HEK293 (cell line): ENCODE results near the gene ACTRT2.

Source experiments
- CTCF ChIA-PET: fragments of 350-600 bp; formaldehyde crosslinking; extraction: SDS; loops from one replicate; lab custom pipeline; 2021; ENCODE audit warnings: antibody characterized with exemption; lab: Yijun Ruan, JAX
- POLR2A ChIA-PET: fragments of 300-600 bp; formaldehyde crosslinking; extraction: SDS; loops from one replicate; lab custom pipeline; 2020; ENCODE audit warnings: antibody characterized with exemption, inconsistent platforms; lab: Yijun Ruan, JAX
- H3K27ac ChIP-seq: fragments of 200-500 bp; sonication (Bioruptor generic); 2 replicates; pipeline ENCODE4 v1.5.1; 2014; ENCODE audit warnings: low read depth, low read length, control low read depth, inconsistent platforms; ENCODE audit errors: extremely low read depth
- H3K36me3 ChIP-seq, 2 experiments: fragments of 200-500 bp in 1 of 2; sonication (Bioruptor generic) in 1 of 2; 1 replicate in 1 of 2; 2 replicates in 1 of 2; pipeline ENCODE4 v1.5.1; 2014 to 2017; ENCODE audit warnings: inconsistent platforms in 2 of 2, low read length in 2 of 2; ENCODE audit not compliant: control insufficient read depth in 2 of 2, insufficient read depth in 1 of 2
- H3K4me1 ChIP-seq: fragments of 200-500 bp; sonication (Bioruptor generic); 2 replicates; pipeline ENCODE4 v1.5.1; 2014; ENCODE audit warnings: mild to moderate bottlenecking, low read length, inconsistent platforms; ENCODE audit not compliant: control insufficient read depth, insufficient read depth
- H3K4me3 ChIP-seq: 2 replicates; pipeline ENCODE4 v1.5.1; 2011; ENCODE audit warnings: low read depth, mild to moderate bottlenecking, control low read depth, low read length, moderate library complexity
- H3K9me3 ChIP-seq: fragments of 200-500 bp; sonication (Bioruptor generic); 2 replicates; pipeline ENCODE4 v1.5.1; 2014; ENCODE audit warnings: low read depth, low read length, inconsistent platforms; ENCODE audit not compliant: control insufficient read depth, insufficient read depth
- HOXC10 ChIP-seq: sonication (generic); formaldehyde crosslinking; IDR thresholded peaks from 2 replicates; pipeline ENCODE4 v1.8.1; 2023; ENCODE audit warnings: mild to moderate bottlenecking, missing genetic modification reagents
- KLF1 ChIP-seq: fragments of 450-650 bp; formaldehyde crosslinking; IDR thresholded peaks from 2 replicates; pipeline ENCODE4 v1.5.1; 2016; ENCODE audit warnings: missing biosample characterization, missing genetic modification characterization
- TCF7L2 ChIP-seq: IDR thresholded peaks from 2 replicates; pipeline ENCODE4 v1.6.1; 2011; ENCODE audit warnings: low read depth, mild to moderate bottlenecking, inconsistent platforms, low read length, moderate library complexity, borderline replicate concordance
- ZBTB10 ChIP-seq: fragments of 450-650 bp; formaldehyde crosslinking; IDR thresholded peaks from 2 replicates; pipeline ENCODE4 v1.5.1; 2016; ENCODE audit warnings: missing biosample characterization, missing genetic modification characterization
- ZBTB20 ChIP-seq: fragments of 450-650 bp; formaldehyde crosslinking; IDR thresholded peaks from 2 replicates; pipeline ENCODE4 v1.5.1; 2016; ENCODE audit warnings: missing biosample characterization, missing genetic modification characterization
- ZBTB49 ChIP-seq: fragments of 450-650 bp; formaldehyde crosslinking; IDR thresholded peaks from 2 replicates; pipeline ENCODE4 v1.5.1; 2016; ENCODE audit warnings: missing biosample characterization, missing genetic modification characterization, low read depth
- ZBTB8A ChIP-seq: fragments of 450-650 bp; formaldehyde crosslinking; IDR thresholded peaks from 2 replicates; pipeline ENCODE4 v1.5.1; 2016; ENCODE audit warnings: missing biosample characterization, missing genetic modification characterization
- ZNF132 ChIP-seq: fragments of 450-650 bp; formaldehyde crosslinking; IDR thresholded peaks from 2 replicates; pipeline ENCODE4 v1.5.1; 2017; ENCODE audit warnings: missing biosample characterization, missing genetic modification characterization, borderline replicate concordance
- ZNF19 ChIP-seq: fragments of 450-650 bp; formaldehyde crosslinking; IDR thresholded peaks from 2 replicates; pipeline ENCODE4; 2016; ENCODE audit warnings: missing biosample characterization, missing genetic modification characterization, low read depth
- ZNF324 ChIP-seq: fragments of 450-650 bp; formaldehyde crosslinking; IDR thresholded peaks from 2 replicates; pipeline ENCODE4 v1.5.1; 2016; ENCODE audit warnings: missing biosample characterization, missing genetic modification characterization
- ZNF366 ChIP-seq: fragments of 450-650 bp; formaldehyde crosslinking; conservative IDR thresholded peaks from 2 replicates; pipeline ENCODE4 v1.5.1; 2016; ENCODE audit warnings: missing biosample characterization, missing genetic modification characterization
- ZNF518A ChIP-seq: fragments of 450-650 bp; formaldehyde crosslinking; conservative IDR thresholded peaks from 2 replicates; pipeline ENCODE4 v1.5.1; 2016; ENCODE audit warnings: low read depth, missing biosample characterization, missing genetic modification characterization
- ZNF530 ChIP-seq: fragments of 450-650 bp; formaldehyde crosslinking; IDR thresholded peaks from 2 replicates; pipeline ENCODE4 v1.5.1; 2016; ENCODE audit warnings: low read depth, missing biosample characterization, missing genetic modification characterization
- ZNF600 ChIP-seq: fragments of 450-650 bp; formaldehyde crosslinking; IDR thresholded peaks from 2 replicates; pipeline ENCODE4 v1.5.1; 2016; ENCODE audit warnings: missing biosample characterization, missing genetic modification characterization
- ZNF645 ChIP-seq: fragments of 450-650 bp; formaldehyde crosslinking; IDR thresholded peaks from 2 replicates; pipeline ENCODE4; 2016; ENCODE audit warnings: missing biosample characterization, missing genetic modification characterization
- ZNF777 ChIP-seq: fragments of 450-650 bp; formaldehyde crosslinking; IDR thresholded peaks from 2 replicates; pipeline ENCODE4 v1.5.1; 2017; ENCODE audit warnings: missing biosample characterization, missing genetic modification characterization, borderline replicate concordance
- ZSCAN4 ChIP-seq: fragments of 450-650 bp; formaldehyde crosslinking; IDR thresholded peaks from 2 replicates; pipeline ENCODE4 v1.5.1; 2017; ENCODE audit warnings: missing biosample characterization, missing genetic modification characterization
- ZSCAN5A ChIP-seq: fragments of 450-650 bp; formaldehyde crosslinking; IDR thresholded peaks from 2 replicates; pipeline ENCODE4 v1.5.1; 2016; ENCODE audit warnings: missing biosample characterization, missing genetic modification characterization
- TF ChIP-seq, protein P1 (sequence below): fragments of 450-650 bp; formaldehyde crosslinking; IDR thresholded peaks from 2 replicates; pipeline ENCODE4 v1.5.1; 2016; ENCODE audit warnings: missing biosample characterization, missing genetic modification characterization

Gene ACTRT2

DNA sequence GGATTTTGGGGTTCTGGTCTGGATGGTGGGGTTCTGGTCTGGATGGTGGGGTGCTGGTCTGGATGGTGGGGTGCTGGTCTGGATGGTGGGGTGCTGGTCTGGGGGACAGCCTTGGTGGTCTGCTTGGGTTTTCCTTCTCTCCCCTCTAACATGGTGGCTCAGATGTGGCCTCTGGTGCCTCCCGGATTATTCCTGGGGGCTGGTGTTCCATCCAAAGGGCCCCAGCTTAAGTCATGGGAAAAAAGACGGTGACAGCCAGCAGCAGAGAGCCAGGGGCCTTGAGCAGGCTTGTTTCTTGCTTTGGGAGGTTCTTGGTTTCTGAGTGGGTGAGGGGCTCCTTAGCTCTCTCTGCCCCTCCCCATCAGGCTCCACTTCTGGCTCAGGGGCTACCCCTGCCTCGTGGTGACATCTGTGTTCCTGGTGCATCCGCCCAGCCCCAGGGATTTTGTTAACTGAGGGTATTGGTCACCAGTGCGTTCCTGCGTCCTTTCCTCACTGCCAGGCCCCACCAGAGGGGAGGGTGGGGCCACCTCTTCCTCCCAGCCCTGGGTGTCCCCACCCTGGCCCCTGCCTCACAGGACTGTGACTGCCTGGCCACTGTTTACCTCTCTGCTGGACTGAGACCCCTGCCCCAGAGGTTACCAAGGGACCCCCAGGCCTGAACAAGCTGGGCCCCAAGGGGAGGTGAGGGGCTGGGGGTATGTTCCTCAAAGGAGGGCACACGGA is 43.2 kb upstream of the ACTRT2 start:
- POLR2A ChIA-PET: no interaction called here
- no peak overlapping the region for H3K4me3 ChIP-seq
- H3K9me3 ChIP-seq: no peaks in the 10 kb centered on the region
- H3K27ac ChIP-seq: no peak overlapping the region
- TF ChIP-seq ZSCAN4 (tag by site-specific recombination) (no peak), KLF1 (tag by site-specific recombination) (peak; percentile 46; the same call in 1 of the 2 replicates), ZNF518A (tag by site-specific recombination) (no peak), TCF7L2 (no peak), ZNF645 (tag by site-specific recombination) (no peak), ZNF19 (no peak), ZSCAN5A (tag by site-specific recombination) (no peak), ZBTB10 (tag by site-specific recombination) (peak; percentile 47; the same call in 1 of the 2 replicates)
- TF ChIP-seq, protein P1, sequence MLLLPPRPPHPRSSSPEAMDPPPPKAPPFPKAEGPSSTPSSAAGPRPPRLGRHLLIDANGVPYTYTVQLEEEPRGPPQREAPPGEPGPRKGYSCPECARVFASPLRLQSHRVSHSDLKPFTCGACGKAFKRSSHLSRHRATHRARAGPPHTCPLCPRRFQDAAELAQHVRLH (tag by site-specific recombination): no peak
- H3K4me1 ChIP-seq: peaks cover 3% of the 10 kb centered on the region
- CTCF ChIA-PET: no interaction called here
- H3K36me3 ChIP-seq: no peaks in the 10 kb centered on the region

GRCh38 chr1:2978691-2979190 is 42.5 kb upstream of the ACTRT2 start:
- POLR2A ChIA-PET: no interaction called here
- CTCF ChIA-PET: no interaction called here
- Histone ChIP-seq H3K27ac (no peak overlapping the region), H3K36me3 (no peaks in the 10 kb centered on the region), H3K4me1 (peaks cover 3% of the 10 kb centered on the region), H3K9me3 (no peaks in the 10 kb centered on the region), H3K4me3 (no peak overlapping the region)
- TF ChIP-seq ZNF777 (tag by site-specific recombination): no peak
- no peak for TF ChIP-seq ZNF530 (tag by site-specific recombination)
- no peak for TF ChIP-seq ZNF600
- no peak for TF ChIP-seq ZNF132 (tag by site-specific recombination)
- TF ChIP-seq HOXC10 (CRISPR knock-in tag): no peak
- TF ChIP-seq ZNF366 (tag by site-specific recombination): no peak
- no peak for TF ChIP-seq ZBTB49
- TF ChIP-seq ZNF324: no peak
- no peak for TF ChIP-seq ZBTB8A (tag by site-specific recombination)
- TF ChIP-seq ZBTB20 (tag by site-specific recombination): no peak
